HuH-7.5 (cell line): Measurements from ENCODE around the gene MACROD2.

ENCODE experiments used
- DNase-seq: peaks from one replicate; pipeline ENCODE4 v3.0.0; 2011; ENCODE audit warnings: low spot score

The MACROD2 gene

GRCh38 chr20:15542655-15543054, 1547.3 kb downstream of the MACROD2 start:
- DNase-seq, result no peak

- DNase-seq, result no peak
Observed at GRCh38 chr20:15544742-15545141, 1549.4 kb downstream of the MACROD2 start.

DNA sequence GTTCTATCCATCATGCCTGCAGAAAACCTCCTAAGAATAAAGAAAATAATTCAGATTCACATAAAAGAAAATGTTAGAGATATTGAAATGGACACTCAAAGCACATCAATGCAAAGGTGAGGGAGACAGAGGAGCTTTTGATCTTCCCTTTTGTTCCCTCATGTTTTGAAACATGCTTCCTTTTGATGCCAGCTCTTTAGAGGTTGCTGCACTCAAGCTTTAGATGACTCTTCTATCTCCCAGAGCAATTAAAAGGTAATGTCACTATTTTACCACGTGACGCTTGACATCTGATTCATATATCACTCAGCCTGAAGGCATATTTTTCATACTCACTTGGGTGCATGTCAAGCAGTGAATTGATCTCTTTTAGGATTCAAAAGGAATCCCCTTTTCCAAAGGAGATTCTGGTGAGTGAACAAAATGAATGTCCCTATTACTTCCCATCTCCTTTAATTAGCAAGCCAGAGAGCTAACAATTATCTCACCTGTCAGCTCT, 1551.3 kb downstream of the MACROD2 start:
- no peak for DNase-seq

DNA sequence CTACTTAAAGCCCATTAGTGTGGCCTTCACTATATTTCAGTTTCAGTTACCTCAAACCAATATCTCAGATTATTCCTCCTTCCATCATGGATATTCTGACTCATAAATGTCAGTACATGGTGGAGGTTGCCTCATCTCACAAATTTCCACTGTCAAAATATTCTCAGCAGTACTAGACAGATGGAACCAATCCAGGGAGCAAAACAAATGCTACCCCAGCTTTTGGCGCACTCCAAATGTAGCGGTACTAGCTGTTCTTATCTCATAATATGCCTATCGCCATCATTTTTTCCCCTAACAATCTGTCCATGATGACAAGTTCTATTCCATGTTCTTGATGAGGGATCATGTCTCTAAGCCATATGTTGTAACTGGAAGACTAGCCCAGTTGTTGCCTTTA, 1551.8 kb downstream of the MACROD2 start:
- no peak for DNase-seq

DNA sequence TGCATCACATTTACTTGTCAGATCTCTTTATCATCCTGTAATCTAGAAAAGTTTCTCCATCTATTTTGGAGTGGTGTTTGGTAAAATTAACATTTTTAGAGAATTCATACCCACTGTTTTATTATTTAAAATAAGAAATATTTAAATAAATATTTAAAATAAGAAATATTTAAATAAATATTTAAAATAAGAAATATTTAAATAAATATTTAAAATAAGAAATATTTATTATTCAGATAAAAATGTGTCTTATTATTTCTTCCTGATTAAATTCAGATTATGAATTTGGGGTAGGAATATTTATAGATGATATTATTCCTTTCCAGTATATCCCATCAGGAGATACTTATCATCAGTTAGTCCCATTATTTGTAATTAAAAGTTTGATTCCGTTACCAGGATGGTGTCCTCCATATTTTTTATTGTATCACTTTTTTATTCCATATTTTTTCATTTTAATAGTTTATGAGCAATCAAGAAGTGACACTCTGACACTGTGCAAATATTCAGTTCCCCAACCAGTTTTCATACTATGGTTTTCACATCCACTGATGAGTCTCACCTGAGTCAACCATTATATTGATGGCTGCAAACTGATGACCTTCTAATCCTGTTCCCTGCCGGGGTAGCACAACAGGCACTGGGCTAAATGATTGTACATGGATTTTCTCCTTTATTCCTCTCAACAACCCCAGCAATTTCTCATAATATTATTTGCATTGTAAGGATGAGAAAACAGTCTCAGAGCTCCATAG, 1555.0 kb downstream of the MACROD2 start:
- DNase-seq, result no peak

DNA sequence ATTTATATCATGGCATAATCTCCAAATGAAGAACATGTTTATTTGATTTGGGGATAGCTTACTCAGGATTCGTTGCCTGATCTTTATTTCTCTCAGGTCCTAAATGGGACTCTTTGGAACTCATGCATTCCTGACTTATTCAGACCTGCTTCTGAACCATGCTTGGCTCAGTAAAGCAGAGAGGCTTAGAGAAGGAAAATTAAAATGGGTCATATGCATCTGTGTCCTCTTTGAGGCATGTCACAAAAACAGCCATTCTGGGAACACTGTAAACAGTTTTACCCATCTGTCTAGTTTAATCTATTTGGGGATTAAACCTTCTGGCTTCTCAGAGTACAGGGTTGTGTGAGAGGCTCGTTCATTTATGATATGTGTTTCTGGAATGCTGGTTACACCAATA, 1560.6 kb downstream of the MACROD2 start:
- no peak for DNase-seq

GRCh38 chr20:15556869-15557268, 1561.6 kb downstream of the MACROD2 start:
- DNase-seq, result no peak

- DNase-seq, result no peak
Observed at GRCh38 chr20:15561070-15561569, 1565.8 kb downstream of the MACROD2 start.

- no peak for DNase-seq
Observed at GRCh38 chr20:15561707-15562404, 1566.5 kb downstream of the MACROD2 start.

- no peak for DNase-seq
Observed at GRCh38 chr20:15563836-15564235, 1568.5 kb downstream of the MACROD2 start.

DNA sequence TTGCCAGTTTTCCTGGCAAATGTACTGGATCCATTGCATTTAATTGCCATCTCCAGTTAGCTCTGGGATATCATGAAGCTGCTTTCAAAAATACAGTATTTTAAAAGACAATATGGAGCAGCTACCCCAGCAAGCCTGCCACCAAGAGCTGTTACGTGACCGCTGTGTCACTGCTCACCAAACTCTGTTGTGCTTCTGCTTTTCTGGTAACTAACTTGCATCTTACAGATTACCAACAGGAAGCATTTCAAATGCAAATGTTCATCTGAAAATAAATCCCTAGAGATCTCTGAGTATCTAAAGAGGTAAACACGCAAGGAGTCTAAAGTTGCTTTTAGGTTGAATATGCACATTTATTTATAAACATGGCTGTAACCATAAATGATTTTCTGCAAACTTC, 1569.7 kb downstream of the MACROD2 start:
- DNase-seq, result no peak

DNA sequence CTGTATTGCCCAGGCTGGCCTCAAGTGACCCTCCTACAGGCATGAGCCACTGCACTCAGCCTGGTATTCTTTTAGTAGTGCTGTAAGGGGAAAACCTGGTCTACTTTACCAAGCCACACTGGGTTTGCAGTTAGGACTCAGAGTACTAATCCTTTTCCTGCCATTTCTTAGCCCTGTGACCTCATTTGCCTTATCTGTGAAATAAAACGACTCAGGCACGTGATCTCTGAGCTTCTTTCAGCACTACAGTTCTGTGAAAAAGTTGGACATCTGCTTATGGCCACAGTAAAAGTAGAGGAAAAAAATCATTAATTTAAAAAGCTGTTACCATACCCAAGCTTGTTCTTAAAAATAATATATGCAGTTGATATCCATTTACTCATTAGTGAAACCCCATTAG, 1570.5 kb downstream of the MACROD2 start:
- DNase-seq, result no peak

GRCh38 chr20:15567219-15567618, 1571.9 kb downstream of the MACROD2 start:
- DNase-seq, result no peak

DNA sequence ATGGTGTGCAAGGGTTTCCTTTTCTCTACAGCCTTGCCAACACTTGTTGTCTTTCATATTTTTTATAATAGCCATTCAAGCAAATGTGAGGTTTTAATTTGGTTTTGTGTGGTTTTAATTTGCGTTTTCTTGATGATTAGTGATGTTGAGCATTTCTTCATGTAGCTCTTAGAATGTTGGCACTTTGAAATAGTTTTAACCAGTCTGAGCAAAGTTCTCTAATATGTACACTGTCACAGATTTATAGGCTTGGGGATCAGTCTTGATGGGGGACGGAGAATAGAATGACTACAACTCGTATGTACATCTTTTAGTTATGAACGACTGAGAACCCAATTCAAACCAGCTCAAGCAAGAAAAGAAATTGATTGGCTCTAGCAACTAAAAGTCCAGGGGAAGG, 1574.8 kb downstream of the MACROD2 start:
- no peak for DNase-seq

DNA sequence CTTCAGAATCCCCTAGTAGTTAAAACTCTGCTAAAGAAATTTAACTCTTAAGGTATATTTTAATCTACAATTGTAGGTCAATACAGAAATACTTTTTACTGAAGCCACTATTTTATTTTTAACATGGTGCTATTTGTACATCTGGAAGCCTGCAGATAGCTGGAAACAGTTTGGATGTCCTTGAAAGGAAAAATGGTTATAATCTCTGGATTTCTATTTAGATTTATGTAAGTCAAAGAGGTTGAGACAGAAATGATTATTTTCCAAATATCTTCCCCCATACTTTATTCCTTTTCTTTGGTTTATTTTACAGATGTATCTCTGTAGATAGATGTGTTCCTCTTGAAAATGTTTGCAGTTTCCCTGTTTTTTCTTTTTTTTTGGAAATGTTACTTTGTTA, 1575.7 kb downstream of the MACROD2 start:
- DNase-seq, result no peak

DNA sequence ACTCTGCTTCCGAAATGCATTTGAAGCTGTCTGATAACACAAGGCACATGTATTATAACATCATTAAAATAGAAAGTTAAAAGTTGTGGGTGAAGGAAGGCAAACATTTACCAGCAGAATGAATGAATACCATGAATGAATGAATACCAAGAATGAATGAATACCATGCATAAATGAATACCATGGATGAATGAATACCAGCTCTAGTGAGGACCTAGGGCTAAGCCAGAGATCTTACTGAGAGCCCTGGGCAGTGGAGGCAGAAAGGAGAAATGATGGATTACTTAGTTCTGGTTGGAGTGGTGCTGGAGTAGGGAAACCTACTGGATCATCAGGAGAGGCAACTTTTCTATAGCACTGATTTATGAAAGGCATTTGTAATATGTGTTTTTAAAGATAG, 1579.9 kb downstream of the MACROD2 start:
- DNase-seq, result no peak

DNA sequence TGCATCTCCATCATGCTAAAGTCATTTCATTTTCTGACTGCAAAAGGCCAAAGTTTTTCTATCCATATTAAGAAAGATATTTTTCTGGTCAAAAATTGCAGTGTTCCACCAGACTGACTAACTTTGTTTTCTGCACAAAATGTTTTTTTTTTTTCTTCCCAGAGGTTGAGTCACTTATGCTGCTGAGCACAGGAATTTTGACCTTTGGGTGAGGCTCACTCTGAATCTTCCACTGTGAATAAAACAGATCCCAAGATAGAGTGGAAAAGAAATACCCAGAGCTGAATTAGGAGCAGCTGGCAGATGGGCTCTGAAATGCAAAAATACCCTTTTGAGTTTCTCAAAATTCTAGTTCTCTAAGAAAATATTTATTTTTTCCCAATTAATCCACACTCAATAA, 1581.1 kb downstream of the MACROD2 start:
- no peak for DNase-seq

- no peak for DNase-seq
Observed at GRCh38 chr20:15578113-15578512, 1582.8 kb downstream of the MACROD2 start.

- DNase-seq, result no peak
Observed at GRCh38 chr20:15579688-15580087, 1584.4 kb downstream of the MACROD2 start.

DNA sequence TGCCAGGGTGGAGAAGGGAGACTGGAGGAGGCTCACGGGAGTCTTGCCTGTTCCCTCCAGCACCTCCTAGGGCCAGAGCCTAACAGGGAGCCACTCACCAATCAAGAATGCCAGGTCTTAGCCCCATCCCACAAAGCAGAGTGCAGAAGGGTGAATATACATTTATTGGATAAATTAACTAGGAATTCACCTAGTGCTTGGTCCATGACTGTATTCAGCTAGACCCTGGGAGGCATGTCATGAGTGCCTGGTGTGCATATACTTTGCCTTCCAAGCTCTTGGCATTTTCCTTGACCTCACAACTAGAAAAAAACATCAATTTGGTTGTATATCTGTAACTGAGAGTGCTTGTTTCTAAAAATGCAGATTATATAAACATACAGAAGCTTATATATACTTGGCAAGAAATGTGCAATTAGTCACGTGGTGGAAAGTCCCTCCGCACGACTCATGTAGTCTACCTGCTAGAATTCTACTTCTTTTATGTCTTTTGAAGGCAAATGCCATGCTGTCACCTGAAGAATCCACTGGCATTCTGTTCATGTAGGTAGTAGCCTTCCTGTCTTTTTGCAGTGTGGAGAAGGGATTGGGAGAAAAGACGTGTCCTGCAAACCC, 1586.9 kb downstream of the MACROD2 start:
- DNase-seq, result no peak

DNA sequence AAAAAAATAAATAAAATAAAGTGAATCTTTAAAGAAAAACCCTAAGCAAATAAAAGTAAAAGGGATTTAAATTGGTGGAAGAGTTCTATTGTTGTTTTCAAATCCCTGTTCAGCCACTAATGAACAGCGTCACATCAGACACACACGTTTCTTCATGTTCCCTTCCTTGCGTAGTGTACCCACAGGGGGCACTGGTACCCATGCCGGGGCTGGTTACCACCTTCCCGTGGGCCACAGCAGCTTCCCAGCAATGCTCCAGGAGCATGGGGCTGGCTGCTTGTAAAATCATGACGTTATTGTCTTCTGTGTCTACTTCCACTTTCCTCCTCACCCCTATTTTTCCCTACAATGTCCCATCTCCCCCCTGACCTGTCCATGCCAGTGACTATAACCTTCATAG, 1589.2 kb downstream of the MACROD2 start:
- DNase-seq, result no peak

DNA sequence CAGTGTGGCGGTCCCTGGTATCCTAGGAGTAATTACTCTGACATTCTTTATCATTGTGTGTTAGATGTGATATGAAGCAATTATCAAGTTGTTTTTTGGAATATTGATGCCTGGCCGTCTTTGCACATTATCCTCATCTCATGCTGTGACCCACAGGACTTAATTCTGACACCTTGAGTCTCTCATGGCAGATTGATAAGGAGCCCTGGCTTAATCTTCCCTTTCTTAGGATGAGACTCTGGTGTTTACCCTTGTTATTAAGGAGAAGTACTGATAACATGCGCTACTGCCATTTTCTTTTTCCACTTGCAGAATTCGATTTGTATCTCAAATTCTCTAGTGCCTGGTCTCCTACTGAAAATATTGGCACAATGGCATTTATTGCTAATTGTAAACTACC, 1597.8 kb downstream of the MACROD2 start:
- no peak for DNase-seq

- DNase-seq, result no peak
Observed at GRCh38 chr20:15594158-15594695, 1598.9 kb downstream of the MACROD2 start.
